NCI-H2227 treated with DMSO at 0.1 percent for 48 hours (cell line): ENCODE results near the gene WNT4.

Source experiments
- DNase-seq: peaks from one replicate; lab custom pipeline; 2025; lab: John Stamatoyannopoulos, UW

WNT4 gene

GRCh38 chr1:22129501-22130117 is 13.3 kb downstream of the WNT4 start:
- DNase-seq, result no peak

- DNase-seq, result no peak
Measured at GRCh38 chr1:22128392-22128791, 14.5 kb downstream of the WNT4 start.

DNA sequence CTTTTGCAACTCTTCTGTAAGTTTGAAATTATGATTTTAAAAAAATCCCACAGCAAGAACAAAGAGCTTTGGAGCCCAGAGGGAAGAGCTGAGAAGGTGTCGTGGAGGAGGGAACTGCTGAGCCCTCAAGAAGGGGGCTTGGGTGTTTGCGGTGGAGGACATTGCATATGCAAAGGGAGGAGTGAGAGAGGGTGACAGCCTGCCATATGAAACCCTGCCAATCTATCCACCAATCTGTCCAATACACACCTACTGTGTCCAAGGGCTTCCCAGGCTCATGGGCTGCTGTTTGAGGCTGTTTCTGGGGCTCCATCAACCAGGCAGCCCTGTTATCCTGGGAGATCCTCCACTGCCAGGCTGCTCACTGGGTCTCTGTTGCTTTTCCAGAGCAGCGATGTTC is 15.2 kb downstream of the WNT4 start:
- no peak for DNase-seq

DNA sequence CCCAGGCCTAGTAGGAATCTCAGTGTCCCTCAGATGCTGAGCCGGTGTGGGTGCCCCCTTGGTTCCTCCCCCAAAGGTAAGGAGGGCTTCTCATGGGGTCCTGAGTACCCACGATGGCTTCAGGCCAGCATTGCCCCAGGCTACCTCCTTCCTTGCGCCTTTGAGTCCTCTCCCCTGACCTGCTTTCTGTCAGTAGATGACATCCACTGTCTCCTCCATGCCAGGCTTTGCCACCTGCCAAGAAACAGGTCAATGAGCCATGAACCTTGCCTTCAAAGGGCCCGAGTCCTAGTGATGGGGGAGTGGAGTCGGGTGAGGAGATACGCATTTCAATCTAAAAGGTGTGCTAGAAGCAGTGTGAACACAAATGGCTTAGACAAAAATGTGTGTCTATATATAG is 15.6 kb downstream of the WNT4 start:
- DNase-seq, result no peak

DNA sequence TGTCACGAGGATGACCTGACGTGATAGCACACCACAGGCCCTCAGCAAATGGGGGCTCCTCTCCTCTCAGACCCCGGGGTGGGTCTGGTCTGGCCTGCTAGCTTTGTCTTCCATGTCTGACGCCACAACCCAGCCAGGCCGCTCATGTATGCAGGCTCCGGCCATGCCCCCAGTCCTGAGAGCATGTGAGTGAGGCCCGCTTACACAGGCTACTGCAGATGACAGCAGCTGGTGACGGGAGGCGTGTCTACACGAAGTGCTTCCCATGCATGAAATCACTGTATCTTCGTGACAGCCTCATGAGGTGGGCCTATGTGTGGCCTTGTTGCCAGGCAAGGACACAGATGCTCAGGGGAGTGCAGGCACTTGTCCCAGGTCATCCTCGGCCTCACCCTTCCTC is 16.4 kb downstream of the WNT4 start:
- DNase-seq, result no peak

DNA sequence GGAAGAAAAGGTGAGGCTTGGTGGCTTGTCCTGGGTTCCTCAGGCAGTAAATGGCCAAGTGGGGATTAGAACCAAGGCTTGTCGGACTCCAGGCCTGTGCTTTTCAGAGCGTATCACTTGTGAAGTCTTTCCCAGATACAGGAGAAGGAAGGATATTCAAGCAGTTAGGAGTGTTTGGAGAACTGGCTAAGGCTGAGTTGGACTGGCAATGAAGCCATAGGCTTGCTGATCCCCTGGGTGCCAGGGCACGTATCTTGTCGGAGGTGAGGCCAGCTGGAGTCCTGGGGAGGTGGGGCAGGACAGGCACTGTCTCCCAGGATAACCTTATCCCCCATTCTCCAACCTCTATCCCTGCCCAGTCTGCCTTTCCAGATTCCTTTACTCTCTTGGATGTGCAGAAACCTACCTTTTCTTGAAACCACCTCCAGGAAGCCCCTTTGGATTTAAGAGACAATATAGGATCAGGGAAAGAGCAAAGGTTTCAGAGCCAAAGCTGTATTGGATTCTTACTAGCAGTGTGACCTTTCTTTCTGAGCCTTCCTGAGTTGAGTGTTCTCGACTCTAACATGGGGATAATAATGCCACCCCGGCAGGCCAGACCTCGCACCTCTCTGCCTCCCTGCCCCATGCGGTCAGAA is 18.2 kb downstream of the WNT4 start:
- no peak for DNase-seq

DNA sequence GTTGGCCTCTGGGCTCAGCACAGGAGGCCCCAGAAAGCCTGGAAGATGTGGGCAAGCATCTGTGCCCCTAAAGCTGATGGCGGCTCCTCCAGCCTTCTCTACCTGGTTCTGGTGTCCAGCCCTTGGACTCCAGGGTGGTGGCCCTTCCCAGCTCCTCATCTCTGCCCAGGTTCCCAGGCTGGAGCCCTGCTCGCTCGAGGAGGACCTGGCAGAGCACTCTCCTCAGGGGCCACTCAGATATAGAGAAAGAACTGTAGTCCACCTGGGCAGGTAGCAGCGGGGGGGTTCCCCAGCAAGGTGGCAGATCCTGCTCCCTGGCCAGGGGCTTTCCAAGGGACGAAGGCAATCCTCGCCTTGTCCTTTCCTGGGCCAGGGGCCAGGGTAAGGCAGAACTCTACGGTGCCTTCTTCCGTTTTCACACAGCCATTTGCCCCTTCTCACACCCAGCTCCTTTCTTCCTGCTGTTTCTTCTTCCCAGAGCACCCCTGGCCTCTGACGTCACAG is 18.9 kb downstream of the WNT4 start:
- no peak for DNase-seq

GRCh38 chr1:22123071-22123390 is 19.9 kb downstream of the WNT4 start:
- DNase-seq, result no peak

DNA sequence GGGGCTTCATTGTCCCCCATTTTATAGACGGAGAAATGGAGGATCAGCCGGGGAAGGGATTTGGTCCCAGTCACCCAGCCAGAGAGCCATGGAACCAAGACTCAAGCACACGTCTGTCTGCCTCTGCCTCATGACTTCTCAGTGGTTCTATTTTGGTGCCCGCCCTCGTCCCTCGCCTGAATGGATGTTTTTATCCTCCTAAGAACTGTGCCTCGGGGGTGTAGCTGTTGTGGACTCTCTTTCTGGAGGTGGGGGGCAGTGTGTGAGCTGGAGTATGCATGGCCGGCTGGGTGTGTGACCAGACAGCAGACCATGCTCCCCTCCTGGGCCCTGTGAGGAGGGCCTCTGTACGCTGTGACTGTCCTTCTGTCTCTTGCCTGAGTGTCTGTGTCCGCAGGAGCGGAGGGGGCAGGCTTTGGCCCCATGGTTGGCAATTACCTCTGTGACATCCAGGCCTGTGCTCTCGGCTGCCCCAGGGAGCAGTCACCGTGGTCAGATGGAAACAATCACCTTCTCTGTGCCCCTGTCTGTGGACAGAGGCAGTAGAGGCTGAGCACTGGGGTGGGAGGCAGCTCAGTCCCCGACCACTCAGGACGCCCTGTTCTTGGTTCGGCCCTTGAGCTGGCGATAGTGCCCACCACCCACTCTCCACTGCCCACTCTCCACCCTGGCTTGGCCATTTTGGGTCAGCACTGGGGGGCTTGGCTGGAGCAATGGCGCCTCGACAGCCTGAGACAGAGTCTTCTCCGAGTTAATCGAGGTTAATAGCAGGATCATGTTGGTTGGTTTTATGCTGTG is 20.4 kb downstream of the WNT4 start:
- DNase-seq, result no peak

DNA sequence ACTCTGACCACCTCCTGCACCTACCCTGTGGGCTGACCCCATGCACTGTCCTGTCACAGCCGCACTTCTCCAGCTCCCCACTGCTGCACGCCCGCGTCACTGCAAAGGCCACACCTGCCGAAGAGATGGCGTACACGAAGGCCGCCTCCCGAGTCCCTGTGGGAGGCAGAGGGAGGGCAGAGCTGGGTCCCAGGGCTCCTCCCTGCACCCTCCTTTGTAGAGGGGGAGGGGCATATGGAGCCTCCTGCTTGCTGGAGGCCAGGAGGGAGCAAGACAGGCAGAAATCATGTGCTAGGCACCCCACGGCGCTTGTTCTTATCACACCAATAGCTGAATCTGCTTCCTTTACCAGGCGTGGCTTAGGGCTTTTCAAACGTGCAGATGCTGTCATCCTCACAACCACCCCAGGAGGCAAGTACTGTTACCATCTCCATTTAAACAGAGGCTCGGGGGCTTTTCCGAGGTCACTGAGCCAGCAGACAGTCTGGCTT is 21.4 kb downstream of the WNT4 start:
- peak; percentile 44 for DNase-seq

- no peak for DNase-seq
Measured at GRCh38 chr1:22120469-22120790, 22.5 kb downstream of the WNT4 start.

DNA sequence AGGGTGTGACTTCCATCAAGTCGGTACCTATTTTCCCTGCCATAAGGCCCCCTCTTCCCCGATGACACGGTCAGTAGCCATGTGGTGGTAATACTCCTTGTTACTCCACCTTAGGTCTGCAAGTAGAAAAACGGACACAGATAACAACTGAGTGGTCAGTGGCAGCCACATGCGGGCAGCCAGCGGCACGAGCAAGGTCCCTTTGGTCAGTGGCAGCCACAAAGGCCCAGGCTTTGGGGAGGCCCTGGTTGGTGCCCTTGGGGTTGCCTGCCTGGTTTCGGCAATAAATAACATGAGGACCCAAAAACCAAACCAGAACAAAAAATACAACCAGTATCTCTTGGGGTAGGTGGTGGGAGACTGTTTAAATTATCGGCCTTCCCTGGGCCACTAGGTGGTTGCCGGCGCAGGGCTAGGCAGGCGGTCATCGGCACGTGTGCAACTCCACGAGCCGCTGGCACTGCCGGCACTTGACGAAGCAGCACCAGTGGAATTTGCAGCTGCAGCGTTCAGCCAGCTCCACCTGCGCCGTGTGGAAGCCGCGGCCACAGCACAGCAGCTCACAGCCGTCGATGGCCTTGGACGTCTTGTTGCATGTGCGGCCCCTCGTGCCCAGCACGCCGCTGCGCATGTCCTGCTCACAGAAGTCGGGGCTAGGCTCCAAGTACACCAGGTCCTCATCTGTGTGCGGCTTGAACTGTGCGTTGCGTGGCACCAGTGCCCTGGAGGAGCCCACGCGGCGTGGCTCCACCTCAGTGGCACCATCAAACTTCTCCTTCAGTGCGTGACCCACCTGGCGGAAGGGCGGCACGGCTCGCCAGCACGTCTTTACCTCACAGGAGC is 23.1 kb downstream of the WNT4 start:
- no peak for DNase-seq

- DNase-seq, result no peak
Measured at GRCh38 chr1:22118291-22118992, 24.5 kb downstream of the WNT4 start.

GRCh38 chr1:22117851-22118250 is 25.0 kb downstream of the WNT4 start:
- no peak for DNase-seq

DNA sequence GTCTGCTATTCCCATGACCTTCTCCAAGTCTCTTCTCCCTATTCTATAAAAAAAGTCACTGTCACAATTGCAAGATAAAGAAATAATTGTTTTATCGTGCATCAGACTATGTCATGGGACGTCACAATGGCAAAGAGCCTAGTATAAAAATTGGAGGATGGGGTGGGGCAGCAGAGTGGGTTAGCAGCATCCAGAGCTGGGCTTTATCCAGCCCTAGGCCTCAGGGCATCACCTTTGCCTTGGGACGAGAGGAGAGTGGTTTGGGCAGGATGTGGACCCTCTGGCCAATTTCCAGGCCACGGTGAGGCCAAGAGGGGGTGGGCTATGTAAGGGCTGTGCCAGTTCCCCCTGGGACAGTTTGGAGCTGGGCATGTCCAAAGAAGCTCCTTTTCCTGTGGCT is 25.7 kb downstream of the WNT4 start:
- no peak for DNase-seq

- no peak for DNase-seq
Measured at GRCh38 chr1:22115286-22115685, 27.6 kb downstream of the WNT4 start.

GRCh38 chr1:22114083-22115012 is 28.5 kb downstream of the WNT4 start:
- DNase-seq, result peak; percentile 16

DNA sequence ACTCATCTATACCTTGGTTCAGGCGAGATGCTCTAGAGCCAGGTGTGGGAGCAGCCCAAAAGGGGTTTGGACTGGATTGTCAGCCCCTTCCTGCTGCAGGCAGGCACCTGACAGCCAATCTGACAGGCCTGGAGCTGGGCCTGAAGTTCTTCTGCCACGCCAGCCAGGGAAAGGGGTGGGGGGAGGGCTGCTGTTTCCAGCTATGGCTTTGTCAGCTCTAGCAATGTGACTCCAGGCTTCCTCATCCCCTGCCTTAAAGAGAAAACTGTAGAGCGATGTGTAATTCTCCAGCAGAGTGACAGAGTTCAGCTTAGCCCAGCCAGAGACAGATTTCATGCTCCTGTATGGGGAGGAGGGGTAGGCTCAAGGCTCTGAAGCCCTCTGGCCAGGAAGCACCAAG is 30.3 kb downstream of the WNT4 start:
- no peak for DNase-seq

- DNase-seq, result no peak
Measured at GRCh38 chr1:22111620-22112019, 31.3 kb downstream of the WNT4 start.

- no peak for DNase-seq
Measured at GRCh38 chr1:22111115-22111514, 31.8 kb downstream of the WNT4 start.

- no peak for DNase-seq
Measured at GRCh38 chr1:22110016-22110415, 32.9 kb downstream of the WNT4 start.
